PC-9 (cell line): ENCODE data around the gene CCDC182. TPM values are rescaled to one million over a fixed set of nuclear protein-coding genes. Genes with fewer than 3 reads are reported as not detected.

Experiments used
- BruUV-seq: library from RNA; stranded (reverse); fragments of 400-500 nt; replicated peaks from 2 replicates; lab custom pipeline; 2021; lab: Mats Ljungman, UMichigan
- CTCF ChIA-PET: fragments of 300-600 bp; sonication (Branson Sonifier 250); formaldehyde crosslinking; loops from one replicate; lab custom pipeline; 2022; ENCODE audit warnings: antibody characterized with exemption; lab: Charles Lee
- POLR2A ChIA-PET: fragments of 300-600 bp; sonication (Branson Sonifier 250); formaldehyde crosslinking; loops from one replicate; lab custom pipeline; 2022; ENCODE audit warnings: antibody characterized with exemption; ENCODE audit not compliant: unreplicated experiment; lab: Charles Lee
- DNase-seq, 2 experiments: peaks; one replicate each; pipeline versions ENCODE4 v3.0.0 to v3.0.0-alpha.2; 2015 to 2022; ENCODE audit warnings: mixed read lengths in 1 of 2
- H2AFZ ChIP-seq: fragments of 200-600 bp; sonication (generic); 2 replicates; pipeline ENCODE4 v1.8.1; 2017; ENCODE audit warnings: antibody characterized with exemption
- H3F3A ChIP-seq: fragments of 200-600 bp; sonication (generic); 2 replicates; pipeline ENCODE4 v1.8.1; 2017; ENCODE audit warnings: antibody characterized with exemption, mild to moderate bottlenecking, low read depth; ENCODE audit not compliant: insufficient read depth
- H3K27ac ChIP-seq: fragments of 200-600 bp; sonication (generic); 2 replicates; pipeline ENCODE4 v1.6.1; 2016; ENCODE audit warnings: mixed run types
- H3K27me3 ChIP-seq: fragments of 200-600 bp; sonication (generic); 2 replicates; pipeline ENCODE4 v1.6.1; 2016; ENCODE audit warnings: low read depth, mixed run types; ENCODE audit not compliant: insufficient read depth
- H3K36me3 ChIP-seq: fragments of 200-600 bp; sonication (generic); 2 replicates; pipeline ENCODE4 v1.6.1; 2016; ENCODE audit warnings: low read depth, mixed run types
- H3K4me1 ChIP-seq: fragments of 200-600 bp; sonication (generic); replicated peaks from 2 replicates; pipeline ENCODE4 v1.6.1; 2016; ENCODE audit warnings: mixed run types; ENCODE audit not compliant: insufficient read depth
- H3K4me2 ChIP-seq: fragments of 200-600 bp; sonication (generic); 2 replicates; pipeline ENCODE4 v1.6.1; 2017; ENCODE audit warnings: mixed run types
- H3K4me3 ChIP-seq: fragments of 200-600 bp; sonication (generic); 2 replicates; pipeline ENCODE4 v1.6.1; 2016; ENCODE audit warnings: mixed run types
- H3K79me2 ChIP-seq: fragments of 200-600 bp; sonication (generic); 2 replicates; pipeline ENCODE4 v1.6.1; 2017; ENCODE audit warnings: low read depth, mixed run types
- H3K9me2 ChIP-seq: fragments of 200-600 bp; sonication (generic); 2 replicates; pipeline ENCODE4 v1.8.1; 2017; ENCODE audit warnings: mild to moderate bottlenecking; ENCODE audit not compliant: insufficient read depth
- H3K9me3 ChIP-seq: fragments of 200-600 bp; sonication (generic); 2 replicates; pipeline ENCODE4 v1.8.1; 2016; ENCODE audit warnings: low read depth; ENCODE audit not compliant: insufficient read depth
- H4K20me1 ChIP-seq: fragments of 200-600 bp; sonication (generic); 2 replicates; pipeline ENCODE4 v1.8.1; 2017; ENCODE audit not compliant: insufficient read depth
- CTCF ChIP-seq: fragments of 200-600 bp; sonication (generic); conservative IDR thresholded peaks from 2 replicates; pipeline ENCODE4 v1.6.1; 2017; ENCODE audit warnings: mixed run types, antibody characterized with exemption, mild to moderate bottlenecking, moderate library complexity
- EZH2 ChIP-seq: fragments of 200-600 bp; sonication (generic); IDR thresholded peaks from 2 replicates; pipeline ENCODE4 v1.8.0; 2017; ENCODE audit warnings: antibody characterized with exemption, low read depth
- intact Hi-C: fragments of 100-400 bp; cut with micrococcal nuclease; formaldehyde crosslinking; loops from one replicate; pipeline ENCODE4 v1.10.0; 2022; ENCODE audit not compliant: unreplicated experiment
- total RNA-seq: library from RNA; stranded (reverse); gene quantifications from 2 replicates; pipeline ENCODE4 v1.2.3, GENCODE V29; 2021

The CCDC182 gene
- total RNA-seq, 1 experiment from 2014 or later: not detected

GRCh38 chr17:57704448-57704847 is 40.7 kb downstream of the CCDC182 start:
- ChIA-PET POLR2A (no interaction called here), CTCF (no interaction called here)

GRCh38 chr17:57703273-57703672 is 41.8 kb downstream of the CCDC182 start:
- TF ChIP-seq EZH2 (no peak), CTCF (no peak)
- ChIA-PET CTCF (no interaction called here), POLR2A (no interaction called here)
- H3K4me3 ChIP-seq: no peak overlapping the region
- no peaks in the 10 kb centered on the region for H3K79me2 ChIP-seq
- no peak overlapping the region for H2AFZ ChIP-seq
- no peaks in the 10 kb centered on the region for H3K9me2 ChIP-seq
- no peak overlapping the region for H3K4me2 ChIP-seq
- H3K9me3 ChIP-seq: no peaks in the 10 kb centered on the region
- intact Hi-C loops: no loop called here
- H3K4me1 ChIP-seq: no peaks in the 10 kb centered on the region
- H3F3A ChIP-seq: no peaks in the 10 kb centered on the region
- no peaks in the 10 kb centered on the region for H4K20me1 ChIP-seq
- H3K36me3 ChIP-seq: no peaks in the 10 kb centered on the region
- peaks cover 46% of the 10 kb centered on the region for H3K27me3 ChIP-seq
- no peak for DNase-seq
- BruUV-seq: no TSS peak
- H3K27ac ChIP-seq: no peak overlapping the region

More at GRCh38 chr17:57704448-57704847, 40.7 kb downstream of the CCDC182 start:
- no TSS peak for BruUV-seq
- H4K20me1 ChIP-seq: no peaks in the 10 kb centered on the region
- no peaks in the 10 kb centered on the region for H3K9me3 ChIP-seq
- intact Hi-C loops: no loop called here
- H3K36me3 ChIP-seq: no peaks in the 10 kb centered on the region
- no peaks in the 10 kb centered on the region for H3K9me2 ChIP-seq
- no peak overlapping the region for H3K27ac ChIP-seq
- TF ChIP-seq EZH2: no peak
- TF ChIP-seq CTCF: no peak
- H3K27me3 ChIP-seq: peaks cover 55% of the 10 kb centered on the region
- DNase-seq: no peak
- no peaks in the 10 kb centered on the region for H3F3A ChIP-seq
- no peaks in the 10 kb centered on the region for H3K4me1 ChIP-seq
- no peak overlapping the region for H2AFZ ChIP-seq
- no peaks in the 10 kb centered on the region for H3K79me2 ChIP-seq
- H3K4me2 ChIP-seq: no peak overlapping the region
- no peak overlapping the region for H3K4me3 ChIP-seq

GRCh38 chr17:57701124-57701523 is 44.0 kb downstream of the CCDC182 start:
- Histone ChIP-seq H3K27me3 (peaks cover 26% of the 10 kb centered on the region), H3F3A (no peaks in the 10 kb centered on the region), H2AFZ (no peak overlapping the region), H4K20me1 (no peaks in the 10 kb centered on the region), H3K9me3 (no peaks in the 10 kb centered on the region), H3K36me3 (no peaks in the 10 kb centered on the region), H3K4me1 (no peaks in the 10 kb centered on the region), H3K9me2 (no peaks in the 10 kb centered on the region), H3K4me3 (no peak overlapping the region), H3K79me2 (no peaks in the 10 kb centered on the region), H3K4me2 (no peak overlapping the region), H3K27ac (no peak overlapping the region)
- TF ChIP-seq EZH2 (no peak), CTCF (no peak)
- no TSS peak for BruUV-seq
- intact Hi-C loops: no loop called here
- POLR2A ChIA-PET: no interaction called here
- DNase-seq: no peak
- CTCF ChIA-PET: no interaction called here
